Measurements from ENCODE around the gene SLC22A12. TPM values are rescaled to one million over a fixed set of nuclear protein-coding genes. Genes with fewer than 3 reads are reported as not detected.

Gene SLC22A12
- polyA plus RNA-seq, 1 donor from 2014 or later, result not detected

GRCh38 chr11:64626637-64627036, 35.6 kb downstream of the SLC22A12 start:
- no peaks in the 10 kb centered on the region for H3K27me3 ChIP-seq (ENCODE audit: insufficient read depth, low read depth, low read length)
- no peaks in the 10 kb centered on the region for H4K20me1 ChIP-seq (ENCODE audit: insufficient read depth)
- peaks cover 35% of the 10 kb centered on the region for H3K36me3 ChIP-seq (ENCODE audit: insufficient read depth, low read length)
- H3K79me2 ChIP-seq (replicated peaks; ENCODE audit: insufficient read depth, low read length), result no peaks in the 10 kb centered on the region
- TF ChIP-seq EZH2 (IDR thresholded peaks at IDR 0.05; ENCODE audit: borderline replicate concordance, insufficient read depth, low read length, poor library complexity, severe bottlenecking) (no peak), SMC3 (conservative IDR thresholded peaks at IDR 0.05; ENCODE audit: poor library complexity) (no peak), RAD21 (conservative IDR thresholded peaks at IDR 0.05) (no peak), EP300 (conservative IDR thresholded peaks at IDR 0.05; ENCODE audit: poor library complexity, severe bottlenecking) (no peak), CTCF (IDR thresholded peaks at IDR 0.05; ENCODE audit: poor library complexity, severe bottlenecking) (no peak), TAF1 (IDR thresholded peaks at IDR 0.05; ENCODE audit: low read depth) (no peak), POLR2AphosphoS5 (IDR thresholded peaks at IDR 0.05) (no peak), REST (IDR thresholded peaks at IDR 0.05; ENCODE audit: borderline replicate concordance) (no peak)
- H3K9me2 ChIP-seq (ENCODE audit: insufficient read depth, low read length), result no peaks in the 10 kb centered on the region
- H3F3A ChIP-seq (ENCODE audit: insufficient read depth, low read length, poor library complexity, severe bottlenecking), result no peaks in the 10 kb centered on the region
- H3K4me2 ChIP-seq (ENCODE audit: low read length), result no peak overlapping the region
- no peak overlapping the region for H3K4me3 ChIP-seq (ENCODE audit: low read length)
- H3K9ac ChIP-seq (ENCODE audit: low read length), result no peak overlapping the region
- no peaks in the 10 kb centered on the region for H3K9me3 ChIP-seq (ENCODE audit: low read length)
- no peak overlapping the region for H3K27ac ChIP-seq (ENCODE audit: low read length)
- H2AFZ ChIP-seq (ENCODE audit: low read depth, low read length), result no peak overlapping the region

GRCh38 chr11:64627371-64627770, 36.4 kb downstream of the SLC22A12 start:
- Histone ChIP-seq H3K9me2 (ENCODE audit: insufficient read depth, low read length) (no peaks in the 10 kb centered on the region), H3K27me3 (ENCODE audit: insufficient read depth, low read depth, low read length) (no peaks in the 10 kb centered on the region), H3K4me3 (ENCODE audit: low read length) (no peak overlapping the region), H3K9ac (ENCODE audit: low read length) (no peak overlapping the region), H2AFZ (ENCODE audit: low read depth, low read length) (no peak overlapping the region), H3K4me2 (ENCODE audit: low read length) (no peak overlapping the region), H3F3A (ENCODE audit: insufficient read depth, low read length, poor library complexity, severe bottlenecking) (no peaks in the 10 kb centered on the region), H3K36me3 (ENCODE audit: insufficient read depth, low read length) (peaks cover 30% of the 10 kb centered on the region), H4K20me1 (ENCODE audit: insufficient read depth) (no peaks in the 10 kb centered on the region), H3K9me3 (ENCODE audit: low read length) (no peaks in the 10 kb centered on the region), H3K27ac (ENCODE audit: low read length) (no peak overlapping the region), H3K79me2 (replicated peaks; ENCODE audit: insufficient read depth, low read length) (no peaks in the 10 kb centered on the region)
- TF ChIP-seq POLR2AphosphoS5 (IDR thresholded peaks at IDR 0.05) (no peak), EZH2 (IDR thresholded peaks at IDR 0.05; ENCODE audit: borderline replicate concordance, insufficient read depth, low read length, poor library complexity, severe bottlenecking) (no peak), SMC3 (conservative IDR thresholded peaks at IDR 0.05; ENCODE audit: poor library complexity) (no peak), CTCF (IDR thresholded peaks at IDR 0.05; ENCODE audit: poor library complexity, severe bottlenecking) (no peak), REST (IDR thresholded peaks at IDR 0.05; ENCODE audit: borderline replicate concordance) (no peak), RAD21 (conservative IDR thresholded peaks at IDR 0.05) (no peak)
